Loucy (cell line): ENCODE results near the gene ENTR1.

Experiments
- EZH2phosphoT487 ChIP-seq: fragments of 200-600 bp; IDR thresholded peaks from 2 replicates; pipeline ENCODE4 v1.6.1; 2018; ENCODE audit warnings: antibody characterized with exemption, mild to moderate bottlenecking, moderate library complexity, borderline replicate concordance
- TF ChIP-seq, protein P1 (sequence below): fragments of 200-600 bp; sonication (generic); conservative IDR thresholded peaks from 2 replicates; pipeline ENCODE4 v1.5.1; 2014; ENCODE audit warnings: mild to moderate bottlenecking, antibody characterized with exemption, low read length

DNA sequence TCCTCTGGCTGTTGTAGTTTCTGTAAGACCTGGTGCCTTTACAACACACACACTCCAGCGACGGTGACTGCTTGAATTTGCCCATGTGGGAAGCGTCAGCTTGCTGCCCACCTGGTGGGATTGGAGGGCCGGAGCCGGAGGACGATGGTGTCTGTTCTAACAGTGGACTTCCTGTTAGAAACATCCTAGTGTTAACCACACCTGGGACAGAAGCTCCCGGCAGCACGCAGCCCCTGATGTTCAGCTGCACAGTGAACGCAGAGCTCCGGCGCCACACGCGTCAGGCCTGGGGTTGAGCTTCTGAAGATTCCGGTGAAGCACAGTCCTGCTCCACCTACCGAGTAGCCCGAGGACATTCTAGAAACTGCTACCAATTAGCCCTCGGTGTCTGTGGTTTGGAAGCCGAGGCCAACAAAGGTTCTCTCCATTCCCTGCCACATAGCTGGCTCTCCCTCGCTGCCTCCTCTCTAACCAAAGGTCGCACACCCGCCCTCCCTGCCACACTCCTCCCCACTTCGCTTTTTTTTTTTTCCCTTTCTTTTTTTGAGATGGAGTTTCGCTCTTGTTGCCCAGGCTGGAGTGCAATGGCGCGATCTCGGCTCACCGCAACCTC lies 14.4 kb upstream of the ENTR1 start:
- TF ChIP-seq, protein P1, sequence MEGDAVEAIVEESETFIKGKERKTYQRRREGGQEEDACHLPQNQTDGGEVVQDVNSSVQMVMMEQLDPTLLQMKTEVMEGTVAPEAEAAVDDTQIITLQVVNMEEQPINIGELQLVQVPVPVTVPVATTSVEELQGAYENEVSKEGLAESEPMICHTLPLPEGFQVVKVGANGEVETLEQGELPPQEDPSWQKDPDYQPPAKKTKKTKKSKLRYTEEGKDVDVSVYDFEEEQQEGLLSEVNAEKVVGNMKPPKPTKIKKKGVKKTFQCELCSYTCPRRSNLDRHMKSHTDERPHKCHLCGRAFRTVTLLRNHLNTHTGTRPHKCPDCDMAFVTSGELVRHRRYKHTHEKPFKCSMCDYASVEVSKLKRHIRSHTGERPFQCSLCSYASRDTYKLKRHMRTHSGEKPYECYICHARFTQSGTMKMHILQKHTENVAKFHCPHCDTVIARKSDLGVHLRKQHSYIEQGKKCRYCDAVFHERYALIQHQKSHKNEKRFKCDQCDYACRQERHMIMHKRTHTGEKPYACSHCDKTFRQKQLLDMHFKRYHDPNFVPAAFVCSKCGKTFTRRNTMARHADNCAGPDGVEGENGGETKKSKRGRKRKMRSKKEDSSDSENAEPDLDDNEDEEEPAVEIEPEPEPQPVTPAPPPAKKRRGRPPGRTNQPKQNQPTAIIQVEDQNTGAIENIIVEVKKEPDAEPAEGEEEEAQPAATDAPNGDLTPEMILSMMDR = no peak
- TF ChIP-seq EZH2phosphoT487 = no peak
